ENCODE data around the gene RBP2. TPM values are rescaled to one million over a fixed set of nuclear protein-coding genes. Genes with fewer than 3 reads are reported as not detected.

Gene RBP2
- total and polyA plus RNA-seq, 9 of the 15 experiments (the other 6 are each of a cell fraction or from before 2014, with no cell fraction given), result not detected

DNA sequence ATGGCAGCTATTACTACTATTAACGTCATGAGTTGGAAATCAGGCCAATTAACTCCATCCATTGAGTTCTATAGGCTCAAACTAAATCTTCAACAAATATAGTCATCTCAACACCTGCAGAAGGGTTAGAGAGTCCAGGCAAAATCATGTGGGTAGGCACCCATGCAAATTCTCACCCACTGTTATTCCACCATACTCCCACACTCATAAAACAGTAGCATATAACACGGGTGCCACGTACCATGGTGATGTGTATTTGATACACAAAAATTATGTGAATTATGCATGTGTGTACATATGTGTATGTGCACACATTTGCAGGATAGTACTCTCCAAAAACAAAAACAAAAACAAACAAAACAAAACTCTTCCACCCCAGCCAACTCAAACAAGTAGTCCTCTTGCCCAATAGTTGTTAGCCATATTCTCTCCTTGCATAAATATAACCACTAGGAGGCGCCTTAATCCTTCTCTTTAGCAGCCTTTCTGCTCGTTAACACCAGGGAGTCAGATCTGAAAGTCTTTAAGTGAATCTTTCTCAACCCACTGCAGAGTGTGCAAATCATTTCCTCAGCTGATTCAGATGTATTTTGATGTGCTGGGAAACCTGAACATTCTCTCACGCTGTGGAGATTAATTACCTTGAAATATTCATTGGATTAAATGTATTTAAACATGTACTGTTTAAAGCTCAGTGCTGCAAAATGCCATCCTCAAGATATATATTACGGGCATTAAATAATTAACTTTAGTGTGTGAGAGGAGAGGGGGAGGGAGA is 48.8 kb downstream of the RBP2 start (continued):
- TF ChIP-seq, protein P1, sequence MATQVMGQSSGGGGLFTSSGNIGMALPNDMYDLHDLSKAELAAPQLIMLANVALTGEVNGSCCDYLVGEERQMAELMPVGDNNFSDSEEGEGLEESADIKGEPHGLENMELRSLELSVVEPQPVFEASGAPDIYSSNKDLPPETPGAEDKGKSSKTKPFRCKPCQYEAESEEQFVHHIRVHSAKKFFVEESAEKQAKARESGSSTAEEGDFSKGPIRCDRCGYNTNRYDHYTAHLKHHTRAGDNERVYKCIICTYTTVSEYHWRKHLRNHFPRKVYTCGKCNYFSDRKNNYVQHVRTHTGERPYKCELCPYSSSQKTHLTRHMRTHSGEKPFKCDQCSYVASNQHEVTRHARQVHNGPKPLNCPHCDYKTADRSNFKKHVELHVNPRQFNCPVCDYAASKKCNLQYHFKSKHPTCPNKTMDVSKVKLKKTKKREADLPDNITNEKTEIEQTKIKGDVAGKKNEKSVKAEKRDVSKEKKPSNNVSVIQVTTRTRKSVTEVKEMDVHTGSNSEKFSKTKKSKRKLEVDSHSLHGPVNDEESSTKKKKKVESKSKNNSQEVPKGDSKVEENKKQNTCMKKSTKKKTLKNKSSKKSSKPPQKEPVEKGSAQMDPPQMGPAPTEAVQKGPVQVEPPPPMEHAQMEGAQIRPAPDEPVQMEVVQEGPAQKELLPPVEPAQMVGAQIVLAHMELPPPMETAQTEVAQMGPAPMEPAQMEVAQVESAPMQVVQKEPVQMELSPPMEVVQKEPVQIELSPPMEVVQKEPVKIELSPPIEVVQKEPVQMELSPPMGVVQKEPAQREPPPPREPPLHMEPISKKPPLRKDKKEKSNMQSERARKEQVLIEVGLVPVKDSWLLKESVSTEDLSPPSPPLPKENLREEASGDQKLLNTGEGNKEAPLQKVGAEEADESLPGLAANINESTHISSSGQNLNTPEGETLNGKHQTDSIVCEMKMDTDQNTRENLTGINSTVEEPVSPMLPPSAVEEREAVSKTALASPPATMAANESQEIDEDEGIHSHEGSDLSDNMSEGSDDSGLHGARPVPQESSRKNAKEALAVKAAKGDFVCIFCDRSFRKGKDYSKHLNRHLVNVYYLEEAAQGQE (IDR thresholded peaks at IDR 0.05; ENCODE audit: borderline replicate concordance), result peak; percentile 53; the same call in 1 of the 2 replicates
- TF ChIP-seq, protein P1 (CRISPR knock-in tag; IDR thresholded peaks at IDR 0.05; ENCODE audit: low read depth), result no peak
- TF ChIP-seq SMAD1 (IDR thresholded peaks at IDR 0.05; ENCODE audit: low read depth, low read length, partially characterized antibody) (no peak), ZFPM2 (CRISPR knock-in tag; IDR thresholded peaks at IDR 0.05) (no peak), CEBPG (CRISPR knock-in tag; IDR thresholded peaks at IDR 0.05) (peak; percentile 80), CEBPG (tag; conservative IDR thresholded peaks at IDR 0.05 in 1 of 2, IDR thresholded peaks at IDR 0.05 in 1 of 2) (peak; percentile 90 to 98), ARID2 (IDR thresholded peaks at IDR 0.05) (0 out of 2 replicates have a peak, but pooled peaks have one; percentile 32), MAFG (tag; conservative IDR thresholded peaks at IDR 0.05) (no peak), ZNF586 (CRISPR knock-in tag; conservative IDR thresholded peaks at IDR 0.05) (no peak), PYGO2 (tag; IDR thresholded peaks at IDR 0.05) (no peak), HOXB6 (CRISPR knock-in tag; IDR thresholded peaks at IDR 0.05; ENCODE audit: borderline replicate concordance) (no peak)
- TF ChIP-seq, protein P2, sequence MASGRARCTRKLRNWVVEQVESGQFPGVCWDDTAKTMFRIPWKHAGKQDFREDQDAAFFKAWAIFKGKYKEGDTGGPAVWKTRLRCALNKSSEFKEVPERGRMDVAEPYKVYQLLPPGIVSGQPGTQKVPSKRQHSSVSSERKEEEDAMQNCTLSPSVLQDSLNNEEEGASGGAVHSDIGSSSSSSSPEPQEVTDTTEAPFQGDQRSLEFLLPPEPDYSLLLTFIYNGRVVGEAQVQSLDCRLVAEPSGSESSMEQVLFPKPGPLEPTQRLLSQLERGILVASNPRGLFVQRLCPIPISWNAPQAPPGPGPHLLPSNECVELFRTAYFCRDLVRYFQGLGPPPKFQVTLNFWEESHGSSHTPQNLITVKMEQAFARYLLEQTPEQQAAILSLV (tag; IDR thresholded peaks at IDR 0.05), result peak; percentile 66
- TF ChIP-seq, protein P3, sequence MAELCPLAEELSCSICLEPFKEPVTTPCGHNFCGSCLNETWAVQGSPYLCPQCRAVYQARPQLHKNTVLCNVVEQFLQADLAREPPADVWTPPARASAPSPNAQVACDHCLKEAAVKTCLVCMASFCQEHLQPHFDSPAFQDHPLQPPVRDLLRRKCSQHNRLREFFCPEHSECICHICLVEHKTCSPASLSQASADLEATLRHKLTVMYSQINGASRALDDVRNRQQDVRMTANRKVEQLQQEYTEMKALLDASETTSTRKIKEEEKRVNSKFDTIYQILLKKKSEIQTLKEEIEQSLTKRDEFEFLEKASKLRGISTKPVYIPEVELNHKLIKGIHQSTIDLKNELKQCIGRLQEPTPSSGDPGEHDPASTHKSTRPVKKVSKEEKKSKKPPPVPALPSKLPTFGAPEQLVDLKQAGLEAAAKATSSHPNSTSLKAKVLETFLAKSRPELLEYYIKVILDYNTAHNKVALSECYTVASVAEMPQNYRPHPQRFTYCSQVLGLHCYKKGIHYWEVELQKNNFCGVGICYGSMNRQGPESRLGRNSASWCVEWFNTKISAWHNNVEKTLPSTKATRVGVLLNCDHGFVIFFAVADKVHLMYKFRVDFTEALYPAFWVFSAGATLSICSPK (IDR thresholded peaks at IDR 0.05; ENCODE audit: borderline replicate concordance), result no peak
- TF ChIP-seq, protein P4, sequence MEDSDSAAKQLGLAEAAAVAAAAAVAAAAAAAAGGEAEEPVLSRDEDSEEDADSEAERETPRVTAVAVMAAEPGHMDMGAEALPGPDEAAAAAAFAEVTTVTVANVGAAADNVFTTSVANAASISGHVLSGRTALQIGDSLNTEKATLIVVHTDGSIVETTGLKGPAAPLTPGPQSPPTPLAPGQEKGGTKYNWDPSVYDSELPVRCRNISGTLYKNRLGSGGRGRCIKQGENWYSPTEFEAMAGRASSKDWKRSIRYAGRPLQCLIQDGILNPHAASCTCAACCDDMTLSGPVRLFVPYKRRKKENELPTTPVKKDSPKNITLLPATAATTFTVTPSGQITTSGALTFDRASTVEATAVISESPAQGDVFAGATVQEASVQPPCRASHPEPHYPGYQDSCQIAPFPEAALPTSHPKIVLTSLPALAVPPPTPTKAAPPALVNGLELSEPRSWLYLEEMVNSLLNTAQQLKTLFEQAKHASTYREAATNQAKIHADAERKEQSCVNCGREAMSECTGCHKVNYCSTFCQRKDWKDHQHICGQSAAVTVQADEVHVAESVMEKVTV (CRISPR knock-in tag; IDR thresholded peaks at IDR 0.05), result peak; percentile 75

All from K562 (cell line).